OCI-LY7 (cell line): ENCODE results near the gene RBBP8NL. TPM values are rescaled to one million over a fixed set of nuclear protein-coding genes. Genes with fewer than 3 reads are reported as not detected.

Experiments
- BruUV-seq: library from RNA; stranded (reverse); fragments of 400-500 nt; replicated peaks from 2 replicates; lab custom pipeline; 2021; lab: Mats Ljungman, UMichigan
- CTCF ChIA-PET: fragments of 300-600 bp; sonication (Branson Sonifier 250); formaldehyde crosslinking; loops from one replicate; lab custom pipeline; 2022; ENCODE audit warnings: antibody characterized with exemption; ENCODE audit not compliant: unreplicated experiment; lab: Charles Lee
- POLR2A ChIA-PET: fragments of 300-600 bp; sonication (Branson Sonifier 250); formaldehyde crosslinking; loops from one replicate; lab custom pipeline; 2022; ENCODE audit warnings: antibody characterized with exemption; lab: Charles Lee
- DNase-seq: peaks from one replicate; pipeline ENCODE4 v3.0.0-alpha.2; 2015; ENCODE audit warnings: low spot score
- H2AFZ ChIP-seq: fragments of 200-600 bp; sonication (generic), shearing (Covaris generic); 2 replicates; pipeline ENCODE4 v1.6.1; 2014; ENCODE audit warnings: mild to moderate bottlenecking, antibody characterized with exemption, low read length, moderate library complexity
- H3K27ac ChIP-seq: fragments of 200-600 bp; sonication (generic); 2 replicates; pipeline ENCODE4 v1.5.1; 2014; ENCODE audit warnings: mixed run types, low read depth, mild to moderate bottlenecking, moderate library complexity, low read length, inconsistent platforms; ENCODE audit not compliant: poor library complexity, severe bottlenecking
- H3K36me3 ChIP-seq: fragments of 200-600 bp; sonication (generic); 2 replicates; pipeline ENCODE4 v1.6.1; 2014; ENCODE audit warnings: mild to moderate bottlenecking, antibody characterized with exemption, low read length, moderate library complexity, mixed read lengths; ENCODE audit not compliant: insufficient read depth
- H3K4me1 ChIP-seq: fragments of 200-600 bp; sonication (generic); 2 replicates; pipeline ENCODE4 v1.5.1; 2014; ENCODE audit warnings: mild to moderate bottlenecking, low read length; ENCODE audit not compliant: insufficient read depth, poor library complexity, severe bottlenecking
- H3K4me2 ChIP-seq: fragments of 200-600 bp; sonication (generic); 2 replicates; pipeline ENCODE4 v1.6.1; 2014; ENCODE audit warnings: mild to moderate bottlenecking, low read length
- H3K4me3 ChIP-seq: fragments of 200-600 bp; sonication (generic); 2 replicates; pipeline ENCODE4 v1.5.1; 2014; ENCODE audit warnings: mild to moderate bottlenecking, low read depth, low read length; ENCODE audit not compliant: poor library complexity, severe bottlenecking
- H3K79me2 ChIP-seq: fragments of 200-600 bp; sonication (generic); 2 replicates; pipeline ENCODE4 v1.6.1; 2016; ENCODE audit warnings: low read depth, mild to moderate bottlenecking, low read length, moderate library complexity, mixed read lengths; ENCODE audit not compliant: insufficient read depth
- H3K9me2 ChIP-seq: fragments of 200-600 bp; sonication (generic); 2 replicates; pipeline ENCODE4 v1.6.1; 2016; ENCODE audit warnings: mild to moderate bottlenecking, low read length, mixed read lengths; ENCODE audit not compliant: insufficient read depth
- H3K9me3 ChIP-seq: fragments of 200-600 bp; sonication (generic); 2 replicates; pipeline ENCODE4 v1.6.1; 2014; ENCODE audit warnings: mild to moderate bottlenecking, mixed run types, low read length, mixed read lengths
- H4K20me1 ChIP-seq: fragments of 200-600 bp; sonication (generic); 2 replicates; pipeline ENCODE4 v1.6.1; 2014; ENCODE audit warnings: mild to moderate bottlenecking, antibody characterized with exemption, low read length, moderate library complexity, mixed read lengths; ENCODE audit not compliant: insufficient read depth
- EZH2phosphoT487 ChIP-seq: fragments of 200-600 bp; sonication (generic); IDR thresholded peaks from 2 replicates; pipeline ENCODE4 v1.6.1; 2018; ENCODE audit warnings: low read depth, borderline replicate concordance, mild to moderate bottlenecking, mixed run types, antibody characterized with exemption, low read length, moderate library complexity, mixed read lengths
- intact Hi-C: fragments of 100-400 bp; cut with micrococcal nuclease; formaldehyde crosslinking; loops from one replicate; pipeline ENCODE4 v1.10.0; 2022; ENCODE audit not compliant: unreplicated experiment
- total RNA-seq, 2 experiments: library from RNA; depleted of rRNA in 1 of 2; stranded (reverse); fragments of >200 nt in 1 of 2; shearing (Covaris generic) in 1 of 2; gene quantifications; 2 replicates each; pipeline ENCODE4 v1.2.3, GENCODE V29; 2014 to 2022
- TF ChIP-seq, protein P1 (sequence below): fragments of 200-600 bp; sonication (generic); conservative IDR thresholded peaks from 2 replicates; pipeline ENCODE4 v1.5.1; 2014; ENCODE audit warnings: mild to moderate bottlenecking, antibody characterized with exemption, low read length, moderate library complexity, mixed read lengths

The RBBP8NL gene
- total RNA-seq, 2 experiments from 2014 or later: not detected

DNA sequence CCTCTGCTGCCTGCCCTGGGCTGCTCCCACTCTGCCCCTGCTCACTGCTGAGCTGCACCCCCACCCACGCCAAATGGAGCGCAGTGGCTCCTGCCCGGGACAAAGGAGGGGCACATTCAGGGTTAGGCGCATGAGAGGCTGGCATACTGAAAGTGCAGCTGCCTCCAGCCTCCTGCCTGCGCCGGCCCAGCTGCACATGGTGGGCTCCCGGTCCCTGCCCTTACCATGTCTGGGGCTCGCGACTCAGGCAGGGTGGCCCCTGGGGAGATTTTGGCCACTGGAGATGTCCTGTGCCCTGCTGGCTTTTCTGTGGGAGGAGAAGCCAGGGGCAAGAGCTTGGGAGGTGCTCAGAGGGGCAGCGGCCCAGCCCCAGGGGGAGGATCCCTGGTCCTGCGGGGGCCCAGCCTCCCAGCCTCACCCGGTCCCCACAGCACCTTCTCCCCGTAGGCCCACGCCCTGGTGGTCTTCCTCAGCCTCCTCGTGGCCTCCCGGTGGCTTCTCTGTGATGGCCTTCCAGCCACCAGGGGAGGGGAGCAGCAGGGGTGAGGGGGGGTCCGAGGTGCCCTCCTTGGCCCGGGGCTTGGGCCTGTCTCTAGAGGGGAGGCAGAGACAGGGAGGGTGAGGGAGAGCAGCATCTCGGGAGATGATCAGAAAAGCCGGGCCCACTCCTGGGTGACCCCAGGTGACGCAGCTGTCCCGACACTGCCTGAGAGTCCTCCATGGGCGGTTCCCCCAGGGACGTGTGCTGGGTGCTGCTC is 11.8 kb downstream of the RBBP8NL start:
- Histone ChIP-seq H3K9me2 (no peaks in the 10 kb centered on the region), H3K9me3 (no peaks in the 10 kb centered on the region), H2AFZ (no peak overlapping the region), H3K36me3 (no peaks in the 10 kb centered on the region), H4K20me1 (no peaks in the 10 kb centered on the region), H3K4me3 (no peak overlapping the region), H3K4me1 (peaks cover 2% of the 10 kb centered on the region), H3K4me2 (no peak overlapping the region), H3K79me2 (no peaks in the 10 kb centered on the region), H3K27ac (no peak overlapping the region)
- intact Hi-C loops: no loop called here
- BruUV-seq: no TSS peak
- ChIA-PET CTCF (no interaction called here), POLR2A (no interaction called here)
- DNase-seq: no peak
- TF ChIP-seq, protein P1, sequence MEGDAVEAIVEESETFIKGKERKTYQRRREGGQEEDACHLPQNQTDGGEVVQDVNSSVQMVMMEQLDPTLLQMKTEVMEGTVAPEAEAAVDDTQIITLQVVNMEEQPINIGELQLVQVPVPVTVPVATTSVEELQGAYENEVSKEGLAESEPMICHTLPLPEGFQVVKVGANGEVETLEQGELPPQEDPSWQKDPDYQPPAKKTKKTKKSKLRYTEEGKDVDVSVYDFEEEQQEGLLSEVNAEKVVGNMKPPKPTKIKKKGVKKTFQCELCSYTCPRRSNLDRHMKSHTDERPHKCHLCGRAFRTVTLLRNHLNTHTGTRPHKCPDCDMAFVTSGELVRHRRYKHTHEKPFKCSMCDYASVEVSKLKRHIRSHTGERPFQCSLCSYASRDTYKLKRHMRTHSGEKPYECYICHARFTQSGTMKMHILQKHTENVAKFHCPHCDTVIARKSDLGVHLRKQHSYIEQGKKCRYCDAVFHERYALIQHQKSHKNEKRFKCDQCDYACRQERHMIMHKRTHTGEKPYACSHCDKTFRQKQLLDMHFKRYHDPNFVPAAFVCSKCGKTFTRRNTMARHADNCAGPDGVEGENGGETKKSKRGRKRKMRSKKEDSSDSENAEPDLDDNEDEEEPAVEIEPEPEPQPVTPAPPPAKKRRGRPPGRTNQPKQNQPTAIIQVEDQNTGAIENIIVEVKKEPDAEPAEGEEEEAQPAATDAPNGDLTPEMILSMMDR: no peak
- no peak for TF ChIP-seq EZH2phosphoT487

DNA sequence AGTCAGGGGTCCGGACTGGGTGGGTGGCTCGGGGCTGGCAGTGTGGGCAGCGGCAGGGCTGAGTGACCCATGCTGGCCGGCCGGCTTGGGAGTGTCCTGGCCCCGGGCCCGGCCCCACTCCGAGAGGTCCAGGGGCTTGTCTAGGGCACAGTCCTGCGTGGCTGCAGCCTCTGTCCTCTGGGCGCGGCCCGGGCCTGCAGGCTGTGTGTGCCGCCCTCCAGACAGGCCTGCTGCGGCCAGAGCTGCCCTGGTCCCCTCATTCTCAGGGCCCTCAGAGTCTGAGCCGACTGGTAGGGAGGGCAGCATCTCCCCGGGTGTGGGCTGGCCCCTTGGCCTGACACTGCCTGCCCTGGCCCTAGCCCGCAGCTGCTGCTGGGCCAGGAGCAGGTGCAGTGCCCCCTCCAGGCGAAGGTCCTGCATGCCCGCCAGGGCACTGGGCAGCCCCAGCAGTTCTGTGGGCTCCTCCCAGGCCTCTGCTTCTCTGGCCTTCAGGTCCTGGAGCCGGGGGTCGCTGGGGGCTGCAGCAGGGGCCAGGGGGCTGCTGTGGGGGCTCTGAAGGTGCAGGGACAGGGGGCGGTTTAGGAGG is 13.3 kb downstream of the RBBP8NL start:
- no peaks in the 10 kb centered on the region for H3K9me2 ChIP-seq
- no TSS peak for BruUV-seq
- no peak overlapping the region for H3K4me3 ChIP-seq
- no peaks in the 10 kb centered on the region for H3K36me3 ChIP-seq
- H3K79me2 ChIP-seq: no peaks in the 10 kb centered on the region
- H3K4me2 ChIP-seq: no peak overlapping the region
- no peaks in the 10 kb centered on the region for H3K9me3 ChIP-seq
- peaks cover 18% of the 10 kb centered on the region for H3K4me1 ChIP-seq
- intact Hi-C loops: no loop called here
- DNase-seq: no peak
- ChIA-PET CTCF (no interaction called here), POLR2A (no interaction called here)
- H2AFZ ChIP-seq: no peak overlapping the region
- H4K20me1 ChIP-seq: no peaks in the 10 kb centered on the region
- H3K27ac ChIP-seq: no peak overlapping the region
- TF ChIP-seq, protein P1: no peak
- no peak for TF ChIP-seq EZH2phosphoT487

GRCh38 chr20:62413025-62413570 is 14.2 kb downstream of the RBBP8NL start:
- no TSS peak for BruUV-seq
- ChIA-PET POLR2A (no interaction called here), CTCF (no interaction called here)
- H3K27ac ChIP-seq: no peak overlapping the region
- intact Hi-C loops: no loop called here
- H3K36me3 ChIP-seq: no peaks in the 10 kb centered on the region
- peaks cover 24% of the 10 kb centered on the region for H3K4me1 ChIP-seq
- no peak overlapping the region for H3K4me3 ChIP-seq
- TF ChIP-seq EZH2phosphoT487: no peak
- TF ChIP-seq, protein P1: no peak
- no peaks in the 10 kb centered on the region for H3K9me3 ChIP-seq
- no peaks in the 10 kb centered on the region for H4K20me1 ChIP-seq
- no peak for DNase-seq
- no peak overlapping the region for H3K4me2 ChIP-seq
- H3K9me2 ChIP-seq: no peaks in the 10 kb centered on the region
- no peaks in the 10 kb centered on the region for H3K79me2 ChIP-seq
- H2AFZ ChIP-seq: no peak overlapping the region
